ENCODE data around the gene ACHE. TPM values are rescaled to one million over a fixed set of nuclear protein-coding genes. Genes with fewer than 3 reads are reported as not detected.

ACHE gene
- total RNA-seq, 2 experiments from 2014 or later: not detected

- DNase-seq: peak; percentile 49
- peaks cover 1% of the 10 kb centered on the region for H3K36me3 Mint-ChIP-seq (ENCODE audit: low read depth)
- H3K27me3 Mint-ChIP-seq: peaks cover 52% of the 10 kb centered on the region
- peaks cover 27% of the 10 kb centered on the region for H3K4me1 Mint-ChIP-seq
- ChIA-PET POLR2A (interaction anchor here (0.5 kb wide), 1 partner anchor 161 kb away, joined by 4 read pairs; no protein-coding TSS in a partner anchor), CTCF (interaction anchor here (0.8 to 2.3 kb wide), 7 partner anchors 20 to 261 kb away, joined by 3 to 10 read pairs (median 3); partner anchors contain the start of gene SRRT)
- H3K9me3 Mint-ChIP-seq: no peaks in the 10 kb centered on the region
- no peak overlapping the region for H3K4me3 Mint-ChIP-seq
- no peak overlapping the region for H3K27ac Mint-ChIP-seq
These were observed 608 bp downstream of the ACHE start for GRCh38 chr7:100894860-100895700.

GRCh38 chr7:100893910-100894721 lies 1.6 kb downstream of the ACHE start:
- no peaks in the 10 kb centered on the region for H3K9me3 Mint-ChIP-seq
- H3K36me3 Mint-ChIP-seq (ENCODE audit: low read depth): peaks cover 1% of the 10 kb centered on the region
- no peak overlapping the region for H3K27ac Mint-ChIP-seq
- H3K27me3 Mint-ChIP-seq: peaks cover 51% of the 10 kb centered on the region
- CTCF ChIA-PET: interaction anchor here (0.5 to 2.3 kb wide), 9 partner anchors 19 to 260 kb away, joined by 3 to 10 read pairs (median 4); partner anchors contain the start of genes SLC12A9 and SRRT
- POLR2A ChIA-PET: interaction anchor here (0.5 kb wide), 1 partner anchor 162 kb away, joined by 4 read pairs; no protein-coding TSS in a partner anchor
- H3K4me3 Mint-ChIP-seq: no peak overlapping the region
- H3K4me1 Mint-ChIP-seq: peaks cover 28% of the 10 kb centered on the region
- no peak for DNase-seq

GRCh38 chr7:100893318-100893895 lies 2.3 kb downstream of the ACHE start:
- POLR2A ChIA-PET: no interaction called here
- CTCF ChIA-PET: interaction anchor here (0.6 kb wide), 2 partner anchors 121 to 181 kb away, joined by 3 to 6 read pairs; no protein-coding TSS in a partner anchor
- Mint-ChIP-seq H3K9me3 (no peaks in the 10 kb centered on the region), H3K36me3 (ENCODE audit: low read depth) (peaks cover 4% of the 10 kb centered on the region), H3K4me1 (peaks cover 32% of the 10 kb centered on the region), H3K4me3 (no peak overlapping the region), H3K27me3 (peaks cover 48% of the 10 kb centered on the region), H3K27ac (no peak overlapping the region)
- no peak for DNase-seq

GRCh38 chr7:100892364-100893317 lies 3.0 kb downstream of the ACHE start:
- no peak for DNase-seq
- ChIA-PET POLR2A (no interaction called here), CTCF (no interaction called here)
- Mint-ChIP-seq H3K4me3 (no peak overlapping the region), H3K27me3 (peaks cover 40% of the 10 kb centered on the region), H3K27ac (peak overlapping the region; percentile 13), H3K36me3 (ENCODE audit: low read depth) (peaks cover 11% of the 10 kb centered on the region), H3K4me1 (peaks cover 39% of the 10 kb centered on the region), H3K9me3 (no peaks in the 10 kb centered on the region)

- peak overlapping the region; percentile 41 for H3K4me3 Mint-ChIP-seq
- H3K9me3 Mint-ChIP-seq: no peaks in the 10 kb centered on the region
- peaks cover 35% of the 10 kb centered on the region for H3K27me3 Mint-ChIP-seq
- peaks cover 47% of the 10 kb centered on the region for H3K4me1 Mint-ChIP-seq
- CTCF ChIA-PET: interaction anchor here (0.6 to 1.2 kb wide), 2 partner anchors 13 to 186 kb away, joined by 3 read pairs; no protein-coding TSS in a partner anchor
- H3K27ac Mint-ChIP-seq: no peak overlapping the region
- POLR2A ChIA-PET: no interaction called here
- DNase-seq: no peak
- H3K36me3 Mint-ChIP-seq (ENCODE audit: low read depth): peaks cover 21% of the 10 kb centered on the region
These were observed 4.0 kb downstream of the ACHE start for GRCh38 chr7:100891568-100892247.

- H3K4me3 Mint-ChIP-seq: peak overlapping the region; percentile 72
- DNase-seq: no peak
- peak overlapping the region; percentile 54 for H3K27ac Mint-ChIP-seq
- ChIA-PET POLR2A (no interaction called here), CTCF (interaction anchor here (0.6 to 1.2 kb wide), 3 partner anchors 13 to 187 kb away, joined by 3 to 4 read pairs (median 3); partner anchors contain the start of gene SRRT)
- H3K4me1 Mint-ChIP-seq: peaks cover 45% of the 10 kb centered on the region
- no peaks in the 10 kb centered on the region for H3K9me3 Mint-ChIP-seq
- peaks cover 28% of the 10 kb centered on the region for H3K36me3 Mint-ChIP-seq (ENCODE audit: low read depth)
- peaks cover 29% of the 10 kb centered on the region for H3K27me3 Mint-ChIP-seq
These were observed 4.8 kb downstream of the ACHE start for GRCh38 chr7:100890653-100891567.

GRCh38 chr7:100888988-100889750 lies 6.5 kb downstream of the ACHE start, which contains the start of gene UFSP1:
Gene UFSP1 (minus strand): TSS chr7:100889715. CDS start chr7:100889271, 444 bp downstream.
- Mint-ChIP-seq H3K36me3 (ENCODE audit: low read depth) (peaks cover 43% of the 10 kb centered on the region), H3K27me3 (peaks cover 26% of the 10 kb centered on the region), H3K4me1 (peaks cover 54% of the 10 kb centered on the region), H3K27ac (peak within 1 kb of the TSS; percentile 94), H3K9me3 (no peaks in the 10 kb centered on the region), H3K4me3 (peak within 1 kb of the TSS; percentile 72)
- ChIA-PET CTCF (interaction anchor here (0.6 to 3.4 kb wide), 10 partner anchors 10 to 1560 kb away, joined by 3 to 23 read pairs (median 3); partner anchors contain the start of gene SRRT), POLR2A (interaction anchor here (0.9 kb wide), 1 partner anchor 14 kb away, joined by 18 read pairs; the partner anchor contains the start of gene SRRT)
- no peak for DNase-seq

GRCh38 chr7:100888291-100888987 lies 7.2 kb downstream of the ACHE start:
- CTCF ChIA-PET: interaction anchor here (0.6 to 3.4 kb wide), 8 partner anchors 10 to 1560 kb away, joined by 3 to 23 read pairs (median 3); partner anchors contain the start of genes SRRT and TRIM56
- Mint-ChIP-seq H3K9me3 (no peaks in the 10 kb centered on the region), H3K27ac (peak overlapping the region; percentile 94), H3K4me1 (peaks cover 59% of the 10 kb centered on the region), H3K36me3 (ENCODE audit: low read depth) (peaks cover 47% of the 10 kb centered on the region), H3K27me3 (peaks cover 24% of the 10 kb centered on the region), H3K4me3 (peak overlapping the region; percentile 72)
- POLR2A ChIA-PET: interaction anchor here (1.3 kb wide), 1 partner anchor 13 kb away, joined by 5 read pairs; the partner anchor contains the start of gene SRRT
- DNase-seq: no peak

Data from activated CD4-positive, alpha-beta T cell treated with anti-CD3 and anti-CD28 coated beads, Interleukin-2, amount 10 ng/mL, durations not matched to agents 7 days and 5 days (primary cell).